ENCODE data around the gene GLS2. TPM values are rescaled to one million over a fixed set of nuclear protein-coding genes. Genes with fewer than 3 reads are reported as not detected.
"Not testable (repeated sequence)": the region's sequence is repeated elsewhere in the genome, so short reads cannot be mapped to it uniquely, and the experiment has no call there.

The GLS2 gene
- total and polyA plus RNA-seq, 9 of the 15 experiments (the other 6 are each of a cell fraction or from before 2014, with no cell fraction given): 0.11 TPM; not detected in 8

DNA sequence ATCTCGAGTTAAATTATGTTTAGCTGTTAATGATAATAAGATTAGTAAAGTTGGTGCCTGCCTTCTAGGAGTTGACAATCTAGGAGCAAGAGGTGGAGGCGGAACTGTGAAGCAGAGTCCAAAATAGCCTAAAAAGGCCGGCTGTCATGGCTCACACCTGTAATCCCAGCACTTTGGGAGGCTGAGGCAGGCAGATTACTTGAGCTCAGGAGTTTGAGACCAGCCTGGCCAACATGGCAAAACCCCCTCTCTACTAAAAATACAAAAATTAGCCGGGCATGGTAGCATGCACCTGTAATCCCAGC lies 26.0 kb upstream of the GLS2 start:
- H3K9me1 ChIP-seq (ENCODE audit: control insufficient read depth, insufficient read depth, low read length); H3K4me1 ChIP-seq (replicated peaks in 1 of 2; ENCODE audit: control insufficient read depth in 2 of 2, insufficient read depth in 2 of 2, low read length in 2 of 2); FAIRE-seq; H4K20me1 ChIP-seq (replicated peaks; ENCODE audit: control insufficient read depth, insufficient read depth, low read length); intact Hi-C loops (cut with micrococcal nuclease); DNase-seq (ENCODE audit: extremely low read depth in 1 of 4, low spot score in 3 of 4); H3K9me3 ChIP-seq (replicated peaks; ENCODE audit: control insufficient read depth, insufficient read depth, low read depth, low read length); ATAC-seq; H2AFZ ChIP-seq (ENCODE audit: low read depth, low read length); H3K4me2 ChIP-seq (ENCODE audit: insufficient read depth, low read length); H3K79me2 ChIP-seq (ENCODE audit: control insufficient read depth, insufficient read depth, low read length); H3K4me3 ChIP-seq; H3K36me3 ChIP-seq (ENCODE audit: control insufficient read depth, insufficient read depth, low read length); H3K27ac ChIP-seq (ENCODE audit: extremely low read depth, low read depth, low read length); in situ Hi-C loops (cut with MboI); BruUV-seq (replicated peaks); H3K9ac ChIP-seq (ENCODE audit: insufficient read depth in 1 of 2, low read depth in 2 of 2, low read length in 2 of 2): not testable (repeated sequence)
- H3K27me3 ChIP-seq (ENCODE audit: control insufficient read depth in 2 of 2, insufficient read depth in 2 of 2, low read length in 2 of 2): peaks cover 5 to 19% of the 10 kb centered on the region in 2 experiments; a peak in 4 of 5 replicates
- CTCF ChIA-PET (ENCODE audit: low intra/inter-chr PET ratio): interaction anchor here (1.3 to 2.9 kb wide), 6 partner anchors 51 to 122 kb away, joined by 3 to 31 read pairs (median 10); no protein-coding TSS in a partner anchor
- 33% methylated on average over 4 of the region's 4 CpGs for WGBS (ENCODE audit: insufficient coverage, low coverage, missing lambda C conversion rate)
- POLR2A ChIA-PET: interaction anchor here (0.6 to 1.2 kb wide), 4 partner anchors 77 to 122 kb away, joined by 3 to 4 read pairs (median 3); no protein-coding TSS in a partner anchor

DNA sequence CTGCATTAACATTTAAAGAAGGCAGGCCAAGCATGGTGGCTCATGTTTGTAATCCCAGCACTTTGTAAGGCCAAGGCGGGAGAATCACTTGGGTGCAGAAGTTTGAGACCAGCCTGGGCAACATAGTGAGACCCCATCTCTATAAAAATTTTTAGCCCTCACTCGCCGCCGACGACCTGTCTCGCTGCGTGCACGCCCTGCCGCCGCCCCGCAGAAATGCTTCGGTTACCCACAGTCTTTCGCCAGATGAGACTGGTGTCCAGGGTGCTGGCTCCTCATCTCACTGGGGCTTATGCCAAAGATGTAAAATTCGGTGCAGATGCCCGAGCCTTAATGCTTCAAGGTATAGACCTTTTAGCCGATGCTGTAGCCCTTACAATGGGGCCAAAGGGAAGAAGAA lies 22.8 kb upstream of the GLS2 start:
- no peak for DNase-seq (ENCODE audit: extremely low read depth in 1 of 4, low spot score in 3 of 4)
- no peaks in the 10 kb centered on the region for H3K4me1 ChIP-seq (replicated peaks in 1 of 2; ENCODE audit: control insufficient read depth in 2 of 2, insufficient read depth in 2 of 2, low read length in 2 of 2)
- H2AFZ ChIP-seq (ENCODE audit: low read depth, low read length): no peak overlapping the region
- H3K9me3 ChIP-seq (replicated peaks; ENCODE audit: control insufficient read depth, insufficient read depth, low read depth, low read length): no peaks in the 10 kb centered on the region
- H3K27ac ChIP-seq (ENCODE audit: extremely low read depth, low read depth, low read length): no peak overlapping the region
- H3K27me3 ChIP-seq (ENCODE audit: control insufficient read depth in 2 of 2, insufficient read depth in 2 of 2, low read length in 2 of 2): peaks cover 5 to 19% of the 10 kb centered on the region in 2 experiments; a peak in 4 of 5 replicates
- intact Hi-C loops (cut with micrococcal nuclease) (no loop called here), in situ Hi-C loops (cut with MboI) (no loop called here)
- WGBS (ENCODE audit: insufficient coverage, low coverage, missing lambda C conversion rate): 37% methylated on average over 16 of the region's 16 CpGs
- no peak for ATAC-seq
- POLR2A ChIA-PET: no interaction called here
- H3K4me3 ChIP-seq: no peak overlapping the region
- TF ChIP-seq ZNF121 (CRISPR knock-in tag; conservative IDR thresholded peaks at IDR 0.05): peak; percentile 31; the same call in 1 of the 2 replicates
- TF ChIP-seq ZKSCAN3 (CRISPR knock-in tag; IDR thresholded peaks at IDR 0.05): no peak
- no TSS peak for BruUV-seq (replicated peaks)
- no peaks in the 10 kb centered on the region for H3K9me1 ChIP-seq (ENCODE audit: control insufficient read depth, insufficient read depth, low read length)
- H3K4me2 ChIP-seq (ENCODE audit: insufficient read depth, low read length): no peak overlapping the region
- H4K20me1 ChIP-seq (replicated peaks; ENCODE audit: control insufficient read depth, insufficient read depth, low read length): no peaks in the 10 kb centered on the region
- no peak for FAIRE-seq
- no peak overlapping the region for H3K9ac ChIP-seq (ENCODE audit: insufficient read depth in 1 of 2, low read depth in 2 of 2, low read length in 2 of 2)
- CTCF ChIA-PET (ENCODE audit: low intra/inter-chr PET ratio): no interaction called here
- H3K79me2 ChIP-seq (ENCODE audit: control insufficient read depth, insufficient read depth, low read length): no peaks in the 10 kb centered on the region
- H3K36me3 ChIP-seq (ENCODE audit: control insufficient read depth, insufficient read depth, low read length): no peaks in the 10 kb centered on the region

Data from K562 (cell line).